H1 (cell line): ENCODE results near the gene NEURL4.

ENCODE experiments used
- BACH1 ChIP-seq: IDR thresholded peaks from 2 replicates; pipeline ENCODE4 v1.6.1; 2012; ENCODE audit warnings: low read length, improper control_type of control experiment
- CTCF ChIP-seq, 3 experiments: IDR thresholded peaks; 1 replicate in 2 of 3; 2 replicates in 1 of 3; pipeline versions ENCODE4 v1.5.1 to v1.6.1; 2011; ENCODE audit warnings: low read length in 3 of 3, mild to moderate bottlenecking in 3 of 3, inconsistent platforms in 2 of 3, low read depth in 1 of 3, moderate library complexity in 1 of 3; ENCODE audit not compliant: insufficient read depth in 1 of 3; ENCODE audit errors: control extremely low read depth in 1 of 3
- HDAC6 ChIP-seq: IDR thresholded peaks from one replicate; pipeline ENCODE4 v1.7.1; 2012; ENCODE audit warnings: low read depth, mild to moderate bottlenecking, inconsistent platforms, low read length, moderate library complexity
- POLR2A ChIP-seq, 2 experiments: IDR thresholded peaks; 1 replicate in 1 of 2; 2 replicates in 1 of 2; pipeline ENCODE4 v1.6.1; 2011; ENCODE audit warnings: low read depth in 2 of 2, low read length in 2 of 2, mild to moderate bottlenecking in 2 of 2; ENCODE audit errors: control extremely low read depth in 1 of 2
- POLR2AphosphoS5 ChIP-seq: IDR thresholded peaks from 2 replicates; pipeline ENCODE4 v1.6.1; 2011; ENCODE audit warnings: low read depth, low read length
- SIN3A ChIP-seq, 2 experiments: IDR thresholded peaks in 1 of 2; conservative IDR thresholded peaks in 1 of 2; 2 replicates each; pipeline ENCODE4 v1.6.1; 2011 to 2012; ENCODE audit warnings: low read length in 2 of 2, improper control_type of control experiment in 1 of 2, low read depth in 1 of 2, mild to moderate bottlenecking in 1 of 2

- TF ChIP-seq BACH1 (no peak), POLR2AphosphoS5 (no peak), HDAC6 (no peak), POLR2A (IDR thresholded peaks at IDR 0.05; ENCODE audit: control extremely low read depth in 1 of 2, low read depth in 2 of 2, low read length in 2 of 2) (no peak), SIN3A (conservative IDR thresholded peaks at IDR 0.05 in 1 of 2, IDR thresholded peaks at IDR 0.05 in 1 of 2; ENCODE audit: low read depth in 1 of 2, low read length in 2 of 2) (no peak), CTCF (IDR thresholded peaks at IDR 0.05; ENCODE audit: control extremely low read depth in 1 of 3, insufficient read depth in 1 of 3, low read depth in 1 of 3, low read length in 3 of 3) (no peak)
These were observed 38.9 kb upstream of the NEURL4 start for GRCh38 chr17:7367918-7368598.
